GM12875 (cell line): ENCODE data around the gene EPHA4.

Experiments
- H3K4me3 ChIP-seq: one replicate; pipeline ENCODE4 v1.5.1; 2011; ENCODE audit warnings: low read depth, low read length, control low read depth
- CTCF ChIP-seq: IDR thresholded peaks from 2 replicates; pipeline ENCODE4 v1.5.1; 2011; ENCODE audit warnings: low read depth, mild to moderate bottlenecking, control low read depth, inconsistent platforms, low read length, moderate library complexity, borderline replicate concordance; ENCODE audit not compliant: insufficient read depth

The EPHA4 gene

GRCh38 chr2:221372159-221372884, 199.8 kb downstream of the EPHA4 start:
- TF ChIP-seq CTCF, result no peak
- H3K4me3 ChIP-seq, result no peak overlapping the region

GRCh38 chr2:221371347-221371746, 200.8 kb downstream of the EPHA4 start:
- no peak overlapping the region for H3K4me3 ChIP-seq
- no peak for TF ChIP-seq CTCF

GRCh38 chr2:221370857-221371211, 201.3 kb downstream of the EPHA4 start:
- H3K4me3 ChIP-seq, result no peak overlapping the region
- no peak for TF ChIP-seq CTCF

GRCh38 chr2:221370076-221370856, 201.8 kb downstream of the EPHA4 start:
- TF ChIP-seq CTCF, result no peak
- no peak overlapping the region for H3K4me3 ChIP-seq
